ENCODE results near the gene SUGCT. TPM values are rescaled to one million over a fixed set of nuclear protein-coding genes. Genes with fewer than 3 reads are reported as not detected.

SUGCT gene
- total RNA-seq, 1 donor from 2014 or later: 1.6 TPM

GRCh38 chr7:40704172-40704571 is 569.4 kb downstream of the SUGCT start:
- Mint-ChIP-seq H3K36me3 (ENCODE audit: low read depth, unreplicated experiment) (no peaks in the 10 kb centered on the region), H3K27me3 (ENCODE audit: unreplicated experiment) (peaks cover 4% of the 10 kb centered on the region), H3K9me3 (ENCODE audit: unreplicated experiment) (no peaks in the 10 kb centered on the region), H3K27ac (ENCODE audit: unreplicated experiment) (no peak overlapping the region), H3K4me1 (ENCODE audit: unreplicated experiment) (peaks cover 22% of the 10 kb centered on the region), H3K4me3 (ENCODE audit: unreplicated experiment) (no peak overlapping the region)
- no peak for TF ChIP-seq CTCF (IDR thresholded peaks at IDR 0.05; ENCODE audit: unreplicated experiment)
- DNase-seq (ENCODE audit: low spot score): no peak

- TF ChIP-seq CTCF (IDR thresholded peaks at IDR 0.05; ENCODE audit: unreplicated experiment): no peak
- DNase-seq (ENCODE audit: low spot score): no peak
- no peaks in the 10 kb centered on the region for H3K9me3 Mint-ChIP-seq (ENCODE audit: unreplicated experiment)
- H3K27me3 Mint-ChIP-seq (ENCODE audit: unreplicated experiment): peaks cover 4% of the 10 kb centered on the region
- no peaks in the 10 kb centered on the region for H3K36me3 Mint-ChIP-seq (ENCODE audit: low read depth, unreplicated experiment)
- H3K4me3 Mint-ChIP-seq (ENCODE audit: unreplicated experiment): no peak overlapping the region
- H3K4me1 Mint-ChIP-seq (ENCODE audit: unreplicated experiment): peaks cover 13% of the 10 kb centered on the region
- no peak overlapping the region for H3K27ac Mint-ChIP-seq (ENCODE audit: unreplicated experiment)
These were observed 572.0 kb downstream of the SUGCT start for GRCh38 chr7:40706829-40707228.

- Mint-ChIP-seq H3K4me1 (ENCODE audit: unreplicated experiment) (peaks cover 11% of the 10 kb centered on the region), H3K9me3 (ENCODE audit: unreplicated experiment) (no peaks in the 10 kb centered on the region), H3K27me3 (ENCODE audit: unreplicated experiment) (peaks cover 4% of the 10 kb centered on the region), H3K4me3 (ENCODE audit: unreplicated experiment) (no peak overlapping the region), H3K27ac (ENCODE audit: unreplicated experiment) (no peak overlapping the region), H3K36me3 (ENCODE audit: low read depth, unreplicated experiment) (no peaks in the 10 kb centered on the region)
- DNase-seq (ENCODE audit: low spot score): no peak
- TF ChIP-seq CTCF (IDR thresholded peaks at IDR 0.05; ENCODE audit: unreplicated experiment): no peak
These were observed 574.5 kb downstream of the SUGCT start for GRCh38 chr7:40709062-40709964.

- H3K27me3 Mint-ChIP-seq (ENCODE audit: unreplicated experiment): peaks cover 4% of the 10 kb centered on the region
- H3K27ac Mint-ChIP-seq (ENCODE audit: unreplicated experiment): no peak overlapping the region
- DNase-seq (ENCODE audit: low spot score): no peak
- TF ChIP-seq CTCF (IDR thresholded peaks at IDR 0.05; ENCODE audit: unreplicated experiment): no peak
- peaks cover 22% of the 10 kb centered on the region for H3K4me1 Mint-ChIP-seq (ENCODE audit: unreplicated experiment)
- H3K4me3 Mint-ChIP-seq (ENCODE audit: unreplicated experiment): no peak overlapping the region
- no peaks in the 10 kb centered on the region for H3K9me3 Mint-ChIP-seq (ENCODE audit: unreplicated experiment)
- H3K36me3 Mint-ChIP-seq (ENCODE audit: low read depth, unreplicated experiment): no peaks in the 10 kb centered on the region
These were observed 576.9 kb downstream of the SUGCT start for GRCh38 chr7:40711706-40712105.

GRCh38 chr7:40714363-40715052 is 579.7 kb downstream of the SUGCT start:
- peaks cover 1% of the 10 kb centered on the region for H3K27me3 Mint-ChIP-seq (ENCODE audit: unreplicated experiment)
- H3K36me3 Mint-ChIP-seq (ENCODE audit: low read depth, unreplicated experiment): no peaks in the 10 kb centered on the region
- no peak overlapping the region for H3K4me3 Mint-ChIP-seq (ENCODE audit: unreplicated experiment)
- DNase-seq (ENCODE audit: low spot score): no peak
- no peaks in the 10 kb centered on the region for H3K9me3 Mint-ChIP-seq (ENCODE audit: unreplicated experiment)
- TF ChIP-seq CTCF (IDR thresholded peaks at IDR 0.05; ENCODE audit: unreplicated experiment): no peak
- peaks cover 11% of the 10 kb centered on the region for H3K4me1 Mint-ChIP-seq (ENCODE audit: unreplicated experiment)
- H3K27ac Mint-ChIP-seq (ENCODE audit: unreplicated experiment): no peak overlapping the region

Data from endothelial cell (in vitro differentiated cells).